Smooth muscle cell (in vitro differentiated cells): ENCODE results near the gene SERPINB12. TPM values are rescaled to one million over a fixed set of nuclear protein-coding genes. Genes with fewer than 3 reads are reported as not detected.

Experiments
- DNase-seq: peaks from one replicate; lab custom pipeline; 2025; ENCODE audit not compliant: unreplicated experiment; lab: John Stamatoyannopoulos, UW
- H2AFZ ChIP-seq: fragments of 200-600 bp; sonication (generic); 2 replicates; pipeline ENCODE4 v1.6.0; 2016; ENCODE audit warnings: antibody characterized with exemption, low read depth, mild to moderate bottlenecking
- H3F3A ChIP-seq: fragments of 200-600 bp; sonication (generic); 2 replicates; pipeline ENCODE4 v1.6.0; 2017; ENCODE audit warnings: antibody characterized with exemption, low read depth
- H3K27ac ChIP-seq: fragments of 200-600 bp; sonication (generic); 2 replicates; pipeline ENCODE4 v1.5.1; 2016; ENCODE audit warnings: low read depth, mild to moderate bottlenecking
- H3K27me3 ChIP-seq: fragments of 200-600 bp; sonication (generic); 2 replicates; pipeline ENCODE4 v1.6.1; 2016; ENCODE audit warnings: low read depth, mild to moderate bottlenecking
- H3K36me3 ChIP-seq: fragments of 200-600 bp; sonication (generic); 2 replicates; pipeline ENCODE4 v1.5.1; 2016; ENCODE audit warnings: low read depth
- H3K4me1 ChIP-seq: fragments of 200-600 bp; sonication (generic); 2 replicates; pipeline ENCODE4 v1.5.1; 2016; ENCODE audit warnings: low read depth
- H3K4me2 ChIP-seq: fragments of 200-600 bp; sonication (generic); 2 replicates; pipeline ENCODE4 v1.6.0; 2016; ENCODE audit warnings: mild to moderate bottlenecking
- H3K4me3 ChIP-seq: fragments of 200-600 bp; sonication (generic); 2 replicates; pipeline ENCODE4 v1.5.1; 2016; ENCODE audit warnings: mild to moderate bottlenecking
- H3K79me2 ChIP-seq: fragments of 200-600 bp; sonication (generic); 2 replicates; pipeline ENCODE4 v1.6.0; 2016; ENCODE audit warnings: low read depth, mild to moderate bottlenecking
- H3K9ac ChIP-seq: fragments of 200-600 bp; sonication (generic); 2 replicates; pipeline ENCODE4 v1.6.0; 2016; ENCODE audit warnings: low read depth
- H3K9me3 ChIP-seq: fragments of 200-600 bp; sonication (generic); replicated peaks from 2 replicates; pipeline ENCODE4 v1.5.1; 2016; ENCODE audit warnings: low read depth
- H4K20me1 ChIP-seq: fragments of 200-600 bp; sonication (generic); 2 replicates; pipeline ENCODE4 v1.6.0; 2016; ENCODE audit warnings: low read depth
- CTCF ChIP-seq: fragments of 200-600 bp; sonication (generic); IDR thresholded peaks from 2 replicates; pipeline ENCODE4 v1.5.1; 2017; ENCODE audit warnings: borderline replicate concordance, mild to moderate bottlenecking, antibody characterized with exemption; ENCODE audit not compliant: insufficient read depth, poor library complexity, severe bottlenecking
- WGBS: methylation state at CpG from one replicate; pipeline ENCODE4 v1.1.7; 2016; ENCODE audit warnings: low lambda C conversion rate; 5-methylcytosine and 5-hydroxymethylcytosine counted together
- polyA plus RNA-seq: library from polyadenylated mRNA; unstranded; fragments of >200 nt; fragmentation: Nextera tagmentation; extraction: Ambion mirVana; gene quantifications from 2 replicates; pipeline ENCODE4 v1.2.1, GENCODE V29; 2016
- total RNA-seq: library from RNA; depleted of rRNA; stranded (reverse); fragments of >200 nt; gene quantifications from 2 replicates; pipeline ENCODE4 v1.2.3, GENCODE V29; 2014

Gene SERPINB12
- total and polyA plus RNA-seq, 2 experiments from 2014 or later = 1.3 to 16.4 TPM

- H3K9me3 ChIP-seq = no peaks in the 10 kb centered on the region
- H2AFZ ChIP-seq = no peak overlapping the region
- no peak overlapping the region for H3K27ac ChIP-seq
Observed at GRCh38 chr18:63551769-63552168, 9.6 kb downstream of the SERPINB12 start.

GRCh38 chr18:63552581-63552980, 10.4 kb downstream of the SERPINB12 start:
- H3K36me3 ChIP-seq = no peaks in the 10 kb centered on the region
- peaks cover 9% of the 10 kb centered on the region for H3F3A ChIP-seq
- peaks cover 3% of the 10 kb centered on the region for H3K4me1 ChIP-seq
- H3K79me2 ChIP-seq = no peaks in the 10 kb centered on the region
- no peak overlapping the region for H3K9ac ChIP-seq
- no peaks in the 10 kb centered on the region for H4K20me1 ChIP-seq
- no peak overlapping the region for H3K4me3 ChIP-seq
- WGBS = 94% methylated on average over 2 of the region's 2 CpGs
- no peak for TF ChIP-seq CTCF
- H3K27ac ChIP-seq = peak overlapping the region; percentile 62
- peak overlapping the region; percentile 60 for H3K4me2 ChIP-seq
- H3K9me3 ChIP-seq = no peaks in the 10 kb centered on the region
- H3K27me3 ChIP-seq = no peaks in the 10 kb centered on the region
- no peak for DNase-seq
- H2AFZ ChIP-seq = peak overlapping the region; percentile 1

More at GRCh38 chr18:63551769-63552168, 9.6 kb downstream of the SERPINB12 start:
- 86% methylated on average over 3 of the region's 3 CpGs for WGBS
- DNase-seq = no peak
- no peaks in the 10 kb centered on the region for H4K20me1 ChIP-seq
- no peak overlapping the region for H3K9ac ChIP-seq
- no peak for TF ChIP-seq CTCF
- H3K4me2 ChIP-seq = no peak overlapping the region
- peaks cover 9% of the 10 kb centered on the region for H3F3A ChIP-seq
- H3K4me1 ChIP-seq = peaks cover 3% of the 10 kb centered on the region
- H3K27me3 ChIP-seq = no peaks in the 10 kb centered on the region
- no peak overlapping the region for H3K4me3 ChIP-seq
- no peaks in the 10 kb centered on the region for H3K79me2 ChIP-seq
- H3K36me3 ChIP-seq = no peaks in the 10 kb centered on the region

GRCh38 chr18:63553081-63553480, 10.9 kb downstream of the SERPINB12 start:
- TF ChIP-seq CTCF = no peak
- H3K36me3 ChIP-seq = no peaks in the 10 kb centered on the region
- peaks cover 9% of the 10 kb centered on the region for H3F3A ChIP-seq
- peaks cover 3% of the 10 kb centered on the region for H3K4me1 ChIP-seq
- WGBS = 0% methylated on average over 1 of the region's 1 CpG
- no peaks in the 10 kb centered on the region for H3K79me2 ChIP-seq
- no peaks in the 10 kb centered on the region for H4K20me1 ChIP-seq
- no peaks in the 10 kb centered on the region for H3K9me3 ChIP-seq
- no peaks in the 10 kb centered on the region for H3K27me3 ChIP-seq
- no peak overlapping the region for H3K4me3 ChIP-seq
- H3K9ac ChIP-seq = no peak overlapping the region
- DNase-seq = no peak
- peak overlapping the region; percentile 1 for H2AFZ ChIP-seq
- peak overlapping the region; percentile 62 for H3K27ac ChIP-seq
- peak overlapping the region; percentile 60 for H3K4me2 ChIP-seq
